Activated CD4-positive, alpha-beta T cell treated with anti-CD3 and anti-CD28 coated beads, Interleukin-10, Interleukin-2, amounts not matched to agents 100 ng/mL and 50 ng/mL, durations not matched to agents 16 hours and 8 hours (primary cell): Measurements from ENCODE around the gene CDH5.
"Not testable (repeated sequence)": the region's sequence is repeated elsewhere in the genome, so short reads cannot be mapped to it uniquely, and the experiment has no call there.

Experiments
- DNase-seq: peaks from one replicate; pipeline ENCODE4 v3.0.0-alpha.2; 2020

Gene CDH5

GRCh38 chr16:66441586-66442375 is 75.3 kb downstream of the CDH5 start:
- DNase-seq = no peak

- DNase-seq = no peak
Measured at GRCh38 chr16:66442502-66443268, 76.2 kb downstream of the CDH5 start.

- no peak for DNase-seq
Measured at GRCh38 chr16:66443269-66443652, 76.8 kb downstream of the CDH5 start.

- no peak for DNase-seq
Measured at GRCh38 chr16:66444049-66444481, 77.6 kb downstream of the CDH5 start.

GRCh38 chr16:66446737-66447136 is 80.2 kb downstream of the CDH5 start:
- DNase-seq = no peak

- DNase-seq = no peak
Measured at GRCh38 chr16:66447491-66447890, 81.0 kb downstream of the CDH5 start.

- DNase-seq = no peak
Measured at GRCh38 chr16:66451548-66451947, 85.1 kb downstream of the CDH5 start.

DNA sequence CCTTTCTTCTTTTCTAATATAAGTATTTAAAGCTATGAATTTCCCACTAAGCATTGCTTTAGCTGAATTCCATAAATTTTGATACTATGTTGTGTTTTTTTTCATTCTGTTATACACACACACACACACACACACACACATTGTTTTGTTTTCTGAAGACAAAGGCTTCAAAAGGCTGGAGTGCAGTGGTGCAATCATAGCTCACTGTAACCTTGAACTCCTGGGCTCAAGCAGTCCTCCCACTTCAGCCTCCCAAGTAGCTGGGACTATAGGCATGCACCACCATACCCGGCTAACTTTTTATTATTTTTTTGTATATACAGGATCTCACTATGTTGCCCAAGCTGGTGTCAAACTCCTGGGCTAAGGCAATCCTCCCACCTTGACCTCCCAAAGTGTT is 86.7 kb downstream of the CDH5 start:
- not testable (repeated sequence) for DNase-seq
